ENCODE data around the gene C4orf51.

- no peak for TF ChIP-seq CTCF (conservative IDR thresholded peaks at IDR 0.05; ENCODE audit: low read length)
- no peak for TF ChIP-seq EZH2phosphoT487 (IDR thresholded peaks at IDR 0.05; ENCODE audit: borderline replicate concordance)
Observed at GRCh38 chr4:145690610-145691009, 10.7 kb downstream of the C4orf51 start.
